Femur (tissue), 1 donor: ENCODE measurements around the gene COG7.
"Not testable (repeated sequence)": the region's sequence is repeated elsewhere in the genome, so short reads cannot be mapped to it uniquely, and the experiment has no call there.

Experiments used
- DNase-seq: peaks from one replicate; pipeline ENCODE4 v3.0.0-alpha.2; 2017

The COG7 gene

DNA sequence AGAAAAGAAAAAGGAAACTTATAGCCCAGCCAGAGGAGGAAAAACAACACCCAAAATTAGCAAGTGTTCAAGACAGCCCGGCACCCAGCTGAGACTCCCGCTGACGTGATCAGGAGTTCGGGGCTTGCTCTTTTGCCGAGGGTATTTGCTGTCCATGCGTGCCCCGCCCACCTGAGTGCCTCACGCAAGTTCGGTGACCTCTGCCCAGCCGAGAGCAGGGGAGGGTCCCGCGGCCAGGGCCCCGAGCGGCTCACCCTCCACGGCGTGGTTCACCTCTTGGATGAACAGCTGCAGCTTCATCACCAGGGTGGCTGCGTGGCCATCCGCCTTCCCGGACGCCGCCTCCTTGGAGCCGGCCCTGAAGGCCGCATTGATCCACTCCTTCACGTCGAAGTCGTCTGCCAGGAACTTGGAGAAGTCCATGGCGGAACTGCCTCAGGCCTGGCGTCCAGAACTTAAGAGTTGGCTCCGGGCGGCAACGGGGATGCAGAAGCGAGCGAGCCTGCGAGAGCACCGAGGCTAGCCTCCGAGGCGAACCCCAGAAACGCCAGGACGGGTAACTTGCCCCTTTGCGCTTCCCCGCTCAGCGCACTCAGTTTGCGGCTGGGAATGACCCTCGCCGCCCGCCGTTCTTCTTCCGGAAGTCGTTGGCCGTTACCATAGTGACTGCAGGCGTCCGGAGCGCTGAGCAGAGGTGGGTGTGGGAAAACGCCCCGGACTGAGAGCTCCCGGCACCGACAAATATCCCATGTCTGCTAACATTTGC, at the start of gene COG7:
TSS of gene COG7 (minus strand) at position 618 of the 766 bp plus-strand sequence. CDS start at position 423, 195 bp downstream.
- peak; percentile 94 for DNase-seq

DNA sequence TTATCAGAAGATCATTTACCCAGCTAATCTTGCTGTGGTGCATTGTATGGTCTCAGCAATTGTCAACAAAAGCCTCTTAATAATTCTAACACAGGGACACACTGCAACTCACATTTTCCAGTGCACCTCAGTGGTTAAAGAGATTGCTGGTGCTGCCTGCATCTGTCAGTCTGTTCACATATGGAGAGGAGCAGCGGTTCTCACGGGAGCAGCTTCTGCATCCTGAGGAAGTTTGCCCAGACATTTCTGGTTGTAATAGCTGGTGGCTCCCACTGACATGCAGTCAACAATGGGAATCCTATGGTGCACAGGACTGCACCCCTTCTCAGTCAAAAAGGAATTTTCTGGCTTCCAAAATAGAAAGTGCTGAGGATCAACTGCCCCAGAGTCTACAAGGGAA, 49.5 kb upstream of the COG7 start:
- DNase-seq = no peak

GRCh38 chr16:23501291-23501690, 48.3 kb upstream of the COG7 start:
- DNase-seq = no peak

GRCh38 chr16:23500862-23501225, 47.9 kb upstream of the COG7 start:
- no peak for DNase-seq

DNA sequence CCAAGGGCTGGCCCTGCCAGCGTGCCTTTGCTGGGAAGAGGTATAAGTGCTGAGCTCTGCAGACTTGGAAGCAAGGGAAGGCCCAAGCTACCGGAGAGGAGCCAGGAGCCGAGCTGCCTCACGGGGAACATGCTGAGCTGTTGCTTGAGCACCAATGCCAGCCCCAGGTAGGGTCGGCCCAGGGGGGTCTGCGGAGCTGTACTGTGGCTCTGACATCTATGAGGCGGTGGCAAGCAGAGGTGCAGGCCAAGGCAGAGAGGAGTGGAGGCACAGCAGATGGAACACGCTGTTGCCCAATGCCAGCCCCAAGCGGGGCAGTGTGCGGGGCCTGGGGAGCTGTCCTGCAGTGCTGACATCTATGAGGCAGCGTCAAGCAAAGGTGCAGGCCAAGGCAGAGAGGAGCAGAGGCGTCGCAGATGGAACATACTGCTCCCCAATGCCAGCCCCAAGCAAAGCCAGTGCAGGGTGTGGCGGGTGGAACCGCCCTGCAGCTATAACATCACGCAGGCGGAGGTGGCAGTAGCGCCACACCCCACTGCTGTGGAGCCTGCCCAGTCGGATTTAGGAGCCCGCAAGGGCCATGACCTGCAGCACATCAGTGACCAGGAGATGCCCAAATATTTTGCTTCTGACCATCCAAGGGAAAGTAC, 47.3 kb upstream of the COG7 start:
- DNase-seq = no peak

- DNase-seq = no peak
Measured at GRCh38 chr16:23499801-23500200, 46.8 kb upstream of the COG7 start.

GRCh38 chr16:23498863-23499262, 45.9 kb upstream of the COG7 start:
- DNase-seq = no peak

DNA sequence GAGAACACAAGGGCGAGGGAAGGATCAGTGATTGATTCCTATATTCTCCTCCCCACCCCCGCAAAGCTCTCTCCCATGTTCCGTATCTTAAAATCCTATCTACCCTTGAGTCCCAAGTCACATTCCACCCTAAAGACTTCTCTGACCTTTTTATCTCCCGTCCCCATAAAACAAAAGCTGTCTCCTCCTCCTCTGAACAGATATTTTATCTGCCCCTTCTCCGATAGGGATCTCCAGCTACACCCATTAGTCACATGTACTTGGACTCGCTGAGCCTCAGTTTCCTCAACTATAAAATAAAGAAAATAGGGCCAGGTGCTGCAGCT, 44.5 kb upstream of the COG7 start:
- no peak for DNase-seq

GRCh38 chr16:23496821-23497542, 44.0 kb upstream of the COG7 start:
- no peak for DNase-seq

DNA sequence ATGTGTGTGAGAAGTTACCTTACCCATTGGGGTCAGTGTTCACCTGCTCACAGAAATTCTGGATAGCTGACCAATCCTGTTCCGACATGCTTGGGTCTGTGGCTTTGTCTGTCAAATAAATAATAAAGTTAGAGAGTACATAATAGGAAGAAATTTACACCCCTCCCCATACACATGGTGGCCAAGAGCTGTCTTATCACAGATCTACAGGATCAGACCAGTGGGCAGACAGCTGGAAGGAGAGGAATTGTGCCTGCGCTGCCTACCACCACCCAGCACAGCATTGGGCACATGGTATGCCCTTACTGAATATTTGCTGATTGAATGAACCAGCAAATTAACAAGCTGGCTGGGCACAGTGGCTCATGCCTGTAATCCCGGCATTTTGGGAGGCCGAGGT, 42.7 kb upstream of the COG7 start:
- DNase-seq = no peak

- DNase-seq = no peak
Measured at GRCh38 chr16:23494188-23494587, 41.2 kb upstream of the COG7 start.

GRCh38 chr16:23491490-23492391, 38.8 kb upstream of the COG7 start:
- no peak for DNase-seq

DNA sequence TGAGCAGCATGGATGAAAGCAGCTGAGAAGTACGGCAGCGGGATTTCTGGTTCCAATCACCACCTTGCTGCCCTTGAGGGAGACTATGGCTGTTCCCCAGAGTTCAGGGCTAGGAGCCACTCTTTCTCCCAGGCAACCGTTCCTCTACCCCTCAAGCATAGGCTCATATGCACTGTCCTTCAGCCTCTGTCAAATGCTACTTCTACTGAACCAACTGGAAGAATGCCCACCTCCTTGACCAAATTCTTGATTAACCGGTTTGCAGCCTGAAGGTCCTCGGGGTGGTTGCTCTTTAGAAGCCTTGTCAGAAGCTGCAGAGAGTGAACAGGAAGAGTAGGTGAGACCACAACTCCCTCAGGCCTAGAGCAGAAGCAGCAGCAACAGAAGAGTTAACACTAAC, 33.5 kb upstream of the COG7 start:
- no peak for DNase-seq

- DNase-seq = no peak
Measured at GRCh38 chr16:23485841-23486240, 32.9 kb upstream of the COG7 start.

- DNase-seq = no peak
Measured at GRCh38 chr16:23485257-23485614, 32.2 kb upstream of the COG7 start.

DNA sequence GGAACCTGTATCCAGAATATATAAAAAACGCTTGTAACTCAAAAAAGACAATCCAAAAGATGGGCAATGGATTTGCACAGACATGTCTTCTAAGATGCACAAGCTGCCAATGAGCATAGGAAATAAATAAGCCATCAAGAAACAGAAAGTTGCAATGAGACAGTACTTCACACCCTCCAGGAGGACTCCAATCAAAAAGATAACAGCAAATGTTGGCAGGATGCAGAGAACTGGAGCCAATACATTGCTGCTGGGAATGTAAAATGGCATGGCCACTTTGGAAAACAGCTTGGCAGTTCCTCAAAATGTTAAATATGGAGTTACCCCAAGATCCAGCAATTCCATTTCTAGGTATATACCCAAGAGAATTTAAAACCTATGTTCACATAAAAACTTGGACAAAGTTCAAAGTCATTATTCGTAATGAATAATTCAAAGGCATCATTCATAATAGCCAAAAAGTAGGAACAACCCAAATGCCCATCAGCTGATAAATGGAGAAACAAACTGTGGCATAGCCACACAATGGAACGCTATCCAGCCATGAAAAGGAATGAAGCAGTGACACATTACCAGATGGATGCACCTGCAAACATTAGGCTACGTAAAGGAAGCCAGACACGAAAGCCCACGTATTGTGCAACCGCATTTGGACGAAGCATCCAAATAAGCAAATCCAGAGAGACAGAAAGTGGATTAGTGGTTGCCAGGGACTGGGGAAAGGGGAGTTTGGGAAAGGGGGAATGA, 31.7 kb upstream of the COG7 start:
- DNase-seq = no peak

DNA sequence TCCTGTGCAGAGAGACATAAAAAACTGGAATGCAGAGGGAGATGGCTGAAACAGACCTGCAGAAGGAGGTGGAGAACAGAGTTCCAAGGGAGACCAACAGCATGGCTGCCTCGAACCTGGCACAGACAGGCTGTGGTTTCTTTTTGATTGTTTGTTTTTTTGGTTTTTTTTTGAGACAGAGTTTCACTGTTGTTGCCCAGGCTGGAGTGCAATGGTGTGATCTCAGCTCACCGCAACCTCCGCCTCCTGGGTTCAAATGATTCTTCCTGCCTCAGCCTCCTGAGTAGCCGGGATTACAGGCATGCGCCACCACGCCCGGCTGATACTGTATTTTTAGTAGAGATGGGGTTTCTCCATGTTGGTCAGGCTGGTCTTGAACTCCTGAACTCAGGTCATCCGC, 30.5 kb upstream of the COG7 start:
- not testable (repeated sequence) for DNase-seq

GRCh38 chr16:23482778-23483177, 29.8 kb upstream of the COG7 start:
- DNase-seq = no peak

GRCh38 chr16:23480257-23480656, 27.3 kb upstream of the COG7 start:
- DNase-seq = no peak

- DNase-seq = no peak
Measured at GRCh38 chr16:23479138-23479537, 26.1 kb upstream of the COG7 start.

GRCh38 chr16:23478566-23478965, 25.6 kb upstream of the COG7 start:
- no peak for DNase-seq

- no peak for DNase-seq
Measured at GRCh38 chr16:23476289-23476688, 23.3 kb upstream of the COG7 start.
